RWPE2 (cell line): ENCODE results near the gene CD300H.
"Not testable (repeated sequence)": the region's sequence is repeated elsewhere in the genome, so short reads cannot be mapped to it uniquely, and the experiment has no call there.

Experiments
- ATAC-seq: fragments of 200-7000 bp; cut with Tn5 transposase; 3 replicates; pipeline ENCODE4 v1.9.1; 2021; ENCODE audit warnings: low read depth
- DNase-seq: peaks from one replicate; pipeline ENCODE4 v3.0.0-alpha.2; 2020; ENCODE audit warnings: low spot score
- H3K27ac ChIP-seq: fragments of 450-650 bp; 2 replicates; pipeline ENCODE4 v1.5.1; 2017; ENCODE audit warnings: mild to moderate bottlenecking; ENCODE audit not compliant: poor library complexity, severe bottlenecking
- H3K27me3 ChIP-seq: fragments of 250-450 bp; sonication (Bioruptor Pico); 2 replicates; pipeline ENCODE4 v1.5.1; 2021; ENCODE audit warnings: mild to moderate bottlenecking, moderate library complexity; ENCODE audit not compliant: insufficient read depth, poor library complexity, severe bottlenecking
- H3K36me3 ChIP-seq: fragments of 250-450 bp; sonication (Bioruptor Pico); 2 replicates; pipeline ENCODE4 v1.5.1; 2020; ENCODE audit warnings: low read depth, mild to moderate bottlenecking, moderate library complexity
- H3K4me1 ChIP-seq: fragments of 250-450 bp; sonication (Bioruptor Pico); 2 replicates; pipeline ENCODE4 v1.5.1; 2021; ENCODE audit warnings: mild to moderate bottlenecking, moderate library complexity; ENCODE audit not compliant: insufficient read depth, poor library complexity, severe bottlenecking
- H3K4me3 ChIP-seq: fragments of 250-450 bp; sonication (Bioruptor Pico); 2 replicates; pipeline ENCODE4 v1.5.1; 2021; ENCODE audit warnings: mild to moderate bottlenecking, moderate library complexity; ENCODE audit not compliant: severe bottlenecking
- H3K9me3 ChIP-seq: fragments of 250-450 bp; sonication (Bioruptor Pico); 2 replicates; pipeline ENCODE4 v1.5.1; 2021; ENCODE audit warnings: mild to moderate bottlenecking, moderate library complexity; ENCODE audit not compliant: severe bottlenecking
- TF ChIP-seq, protein P1 (sequence below): fragments of 450-650 bp; IDR thresholded peaks from one replicate; pipeline ENCODE4 v1.5.1; 2017; ENCODE audit warnings: mild to moderate bottlenecking, moderate library complexity; ENCODE audit not compliant: poor library complexity, severe bottlenecking

The CD300H gene

DNA sequence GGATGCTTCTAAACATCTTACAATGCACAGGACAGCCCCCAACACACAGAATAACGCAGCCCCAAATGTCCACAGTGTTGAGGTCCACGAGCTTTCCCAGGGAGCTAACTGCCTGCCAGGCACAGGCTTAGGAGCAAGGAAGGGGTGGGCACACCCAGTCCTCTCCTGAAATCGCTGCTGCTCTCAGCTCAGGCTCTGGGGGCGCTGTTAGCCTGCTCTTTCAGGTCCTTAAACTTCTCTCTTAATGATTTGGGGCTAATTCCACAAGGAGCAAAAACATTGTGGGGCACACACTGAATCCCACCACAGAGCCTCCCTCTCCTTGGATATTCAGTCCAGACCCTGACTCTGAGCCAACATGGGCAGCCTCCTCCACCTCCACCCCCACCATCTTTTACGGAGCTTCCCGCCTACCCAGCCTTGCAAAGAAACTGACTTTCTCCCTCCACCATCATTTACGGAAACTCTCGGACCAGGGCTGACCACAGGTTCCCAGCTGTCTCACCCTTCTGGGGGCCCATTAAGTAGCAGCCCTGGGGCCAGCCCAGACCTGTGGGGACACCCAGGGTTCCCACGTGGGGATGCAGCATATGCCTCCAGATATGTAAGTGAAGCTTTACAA lies 1.1 kb downstream of the CD300H start:
- no peak for ATAC-seq
- TF ChIP-seq, protein P1, sequence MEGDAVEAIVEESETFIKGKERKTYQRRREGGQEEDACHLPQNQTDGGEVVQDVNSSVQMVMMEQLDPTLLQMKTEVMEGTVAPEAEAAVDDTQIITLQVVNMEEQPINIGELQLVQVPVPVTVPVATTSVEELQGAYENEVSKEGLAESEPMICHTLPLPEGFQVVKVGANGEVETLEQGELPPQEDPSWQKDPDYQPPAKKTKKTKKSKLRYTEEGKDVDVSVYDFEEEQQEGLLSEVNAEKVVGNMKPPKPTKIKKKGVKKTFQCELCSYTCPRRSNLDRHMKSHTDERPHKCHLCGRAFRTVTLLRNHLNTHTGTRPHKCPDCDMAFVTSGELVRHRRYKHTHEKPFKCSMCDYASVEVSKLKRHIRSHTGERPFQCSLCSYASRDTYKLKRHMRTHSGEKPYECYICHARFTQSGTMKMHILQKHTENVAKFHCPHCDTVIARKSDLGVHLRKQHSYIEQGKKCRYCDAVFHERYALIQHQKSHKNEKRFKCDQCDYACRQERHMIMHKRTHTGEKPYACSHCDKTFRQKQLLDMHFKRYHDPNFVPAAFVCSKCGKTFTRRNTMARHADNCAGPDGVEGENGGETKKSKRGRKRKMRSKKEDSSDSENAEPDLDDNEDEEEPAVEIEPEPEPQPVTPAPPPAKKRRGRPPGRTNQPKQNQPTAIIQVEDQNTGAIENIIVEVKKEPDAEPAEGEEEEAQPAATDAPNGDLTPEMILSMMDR = peak; percentile 63
- Histone ChIP-seq H3K4me3 (no peak overlapping the region), H3K9me3 (no peaks in the 10 kb centered on the region), H3K27me3 (no peaks in the 10 kb centered on the region), H3K27ac (no peak overlapping the region), H3K36me3 (no peaks in the 10 kb centered on the region), H3K4me1 (peaks cover 9% of the 10 kb centered on the region)
- no peak for DNase-seq

DNA sequence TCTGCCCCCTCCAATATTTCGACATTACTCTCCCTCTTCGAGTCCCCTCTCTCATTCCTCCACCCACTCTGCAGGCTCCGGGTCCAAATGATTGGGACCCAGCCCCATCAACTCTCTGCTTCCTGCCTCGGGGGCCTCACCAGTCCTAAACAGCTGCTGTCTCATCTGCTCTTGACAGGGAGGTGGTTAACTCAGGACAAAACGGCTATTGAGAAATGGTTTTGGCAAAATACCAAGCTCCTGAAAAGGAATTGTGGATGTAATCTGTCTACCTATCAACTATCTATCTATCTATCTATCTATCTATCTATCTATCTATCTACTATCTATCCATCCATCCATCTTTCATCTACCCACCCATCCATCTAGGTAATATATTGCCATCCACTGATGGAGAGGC lies 2.2 kb downstream of the CD300H start:
- H3K4me1 ChIP-seq = peaks cover 9% of the 10 kb centered on the region
- H3K4me3 ChIP-seq = no peak overlapping the region
- TF ChIP-seq, protein P1 = no peak
- no peaks in the 10 kb centered on the region for H3K27me3 ChIP-seq
- H3K36me3 ChIP-seq = no peaks in the 10 kb centered on the region
- DNase-seq (no peak), ATAC-seq (no peak)
- H3K27ac ChIP-seq = no peak overlapping the region
- no peaks in the 10 kb centered on the region for H3K9me3 ChIP-seq

DNA sequence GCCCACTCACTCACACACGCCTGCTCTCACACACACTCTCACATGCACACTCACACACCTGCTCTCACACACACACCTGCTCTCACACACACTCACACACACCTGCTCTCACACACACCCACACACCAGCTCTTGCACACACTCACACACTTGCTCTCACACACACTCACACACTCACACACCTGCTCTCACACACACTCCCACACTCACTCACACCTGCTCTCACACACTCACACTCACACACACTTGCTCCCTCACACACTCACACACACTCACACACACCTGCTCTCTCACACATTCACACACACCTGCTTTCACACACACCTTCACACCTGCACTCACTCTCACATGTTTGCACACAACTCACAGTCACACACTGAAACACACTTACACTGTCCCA lies 4.0 kb downstream of the CD300H start:
- Histone ChIP-seq H3K9me3 (no peaks in the 10 kb centered on the region), H3K27ac (no peak overlapping the region), H3K4me1 (no peaks in the 10 kb centered on the region), H3K4me3 (no peak overlapping the region), H3K27me3 (no peaks in the 10 kb centered on the region), H3K36me3 (no peaks in the 10 kb centered on the region)
- ATAC-seq (no peak), DNase-seq (no peak)
- TF ChIP-seq, protein P1 = no peak

DNA sequence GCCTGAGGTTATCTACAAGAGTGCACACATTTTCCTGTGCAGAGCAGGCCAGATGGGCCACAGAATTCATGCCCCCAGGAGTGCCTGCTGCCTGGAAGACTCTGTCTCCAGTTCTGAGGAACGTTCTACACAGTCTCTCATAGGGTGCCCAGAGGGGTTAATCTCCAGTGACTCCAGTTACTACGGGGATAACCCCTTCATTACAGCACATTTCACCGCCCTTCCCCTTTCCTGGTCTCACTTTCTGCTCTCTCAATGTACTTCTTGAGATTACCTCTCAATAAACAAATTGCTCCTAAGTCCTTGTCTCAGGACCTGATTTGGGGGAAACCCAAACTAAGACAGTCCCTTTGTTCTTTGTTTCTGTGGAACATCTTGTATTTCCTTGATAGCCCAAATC lies 5.7 kb downstream of the CD300H start:
- no peak for DNase-seq
- Histone ChIP-seq H3K4me3 (no peak overlapping the region), H3K27ac (no peak overlapping the region), H3K36me3 (no peaks in the 10 kb centered on the region), H3K27me3 (no peaks in the 10 kb centered on the region), H3K4me1 (no peaks in the 10 kb centered on the region), H3K9me3 (no peaks in the 10 kb centered on the region)
- no peak for ATAC-seq
- TF ChIP-seq, protein P1 = no peak

DNA sequence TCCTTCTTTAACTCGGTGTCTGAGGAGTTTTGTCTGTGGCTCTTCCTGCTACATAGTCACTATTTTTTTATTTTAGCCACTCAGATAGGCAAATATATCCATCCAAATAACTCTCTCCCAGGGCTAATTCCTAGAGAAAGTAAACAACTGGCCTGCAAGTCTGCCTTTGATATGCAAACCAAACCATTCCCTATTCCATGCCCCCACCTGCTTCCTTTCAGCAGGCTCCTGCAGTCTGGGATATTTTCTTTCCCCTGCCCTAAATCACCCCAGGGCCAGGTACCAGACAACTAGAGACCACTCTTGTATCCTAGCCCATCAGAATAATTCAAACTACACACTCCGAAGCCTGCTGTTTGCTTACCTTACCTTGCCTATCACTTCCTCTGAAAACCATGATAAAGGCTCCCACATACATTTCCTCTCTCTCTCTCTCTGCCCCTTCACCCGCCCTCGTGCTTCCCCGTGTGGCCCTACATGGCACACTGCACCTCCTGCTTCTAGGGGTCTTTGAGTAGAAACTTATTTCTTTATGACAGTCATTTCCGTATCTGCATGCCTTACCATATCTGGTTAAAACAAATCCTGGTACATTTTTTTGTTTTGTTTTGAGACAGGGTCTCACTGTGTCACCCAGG lies 8.3 kb downstream of the CD300H start:
- no peak overlapping the region for H3K27ac ChIP-seq
- H3K36me3 ChIP-seq = no peaks in the 10 kb centered on the region
- H3K4me1 ChIP-seq = no peaks in the 10 kb centered on the region
- TF ChIP-seq, protein P1 = no peak
- DNase-seq (no peak), ATAC-seq (no peak)
- H3K9me3 ChIP-seq = no peaks in the 10 kb centered on the region
- H3K4me3 ChIP-seq = no peak overlapping the region
- H3K27me3 ChIP-seq = no peaks in the 10 kb centered on the region

DNA sequence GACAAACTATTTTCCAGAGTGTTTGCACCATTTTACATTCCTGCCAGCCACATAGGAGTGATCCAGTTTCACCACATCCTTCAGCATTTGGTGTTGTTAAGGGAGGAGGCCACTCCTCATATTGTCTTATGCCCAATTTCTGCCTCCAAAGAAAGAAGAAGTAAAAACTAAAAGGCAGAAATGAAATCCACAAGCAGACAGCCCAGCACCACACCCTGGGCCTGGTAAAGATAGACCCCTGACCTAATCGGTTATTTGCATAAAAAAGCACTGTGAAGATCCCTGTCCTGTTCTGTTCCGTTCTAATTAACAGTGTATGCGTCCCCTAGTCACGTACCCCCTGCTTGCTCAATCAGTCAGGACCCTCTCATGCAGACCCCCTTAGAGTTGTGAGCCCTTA lies 8.9 kb downstream of the CD300H start:
- H3K27me3 ChIP-seq, H3K4me3 ChIP-seq, H3K9me3 ChIP-seq, DNase-seq, H3K27ac ChIP-seq, H3K4me1 ChIP-seq, H3K36me3 ChIP-seq, ATAC-seq: not testable (repeated sequence)
